ENCODE measurements around the gene AGPAT1. TPM values are rescaled to one million over a fixed set of nuclear protein-coding genes. Genes with fewer than 3 reads are reported as not detected.
A peak's percentile ranks its signal among the peaks of the same experiment; 100 is the strongest.

The AGPAT1 gene
- total RNA-seq, 1 experiment from 2014 or later = 84.5 TPM

DNA sequence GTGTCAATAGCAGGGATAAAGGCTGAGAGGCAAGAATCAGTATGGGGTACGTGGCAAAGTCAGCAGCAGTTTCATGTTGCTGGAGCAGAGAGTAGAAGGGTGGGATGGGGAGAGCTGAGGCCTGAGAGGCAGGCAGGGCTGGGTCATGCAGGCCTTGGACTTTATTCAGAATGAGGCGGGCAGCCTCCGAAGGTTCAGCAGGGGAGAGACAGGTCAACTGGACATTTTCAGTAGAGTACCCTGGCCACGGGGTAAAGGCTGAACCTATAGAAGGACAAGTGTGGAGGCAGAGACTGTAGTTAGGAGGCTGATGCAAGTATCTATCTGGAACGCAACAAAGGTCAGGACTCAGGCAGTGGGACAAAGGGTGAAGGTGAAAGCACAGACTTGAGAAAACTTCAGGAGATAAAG, 34.3 kb upstream of the AGPAT1 start:
- DNase-seq (ENCODE audit: low spot score) = no peak
- Mint-ChIP-seq H3K4me3 (no peak overlapping the region), H3K4me1 (no peaks in the 10 kb centered on the region), H3K27me3 (ENCODE audit: low read depth) (peaks cover 4% of the 10 kb centered on the region; the same call in 1 of the 2 replicates), H3K36me3 (no peaks in the 10 kb centered on the region), H3K9me3 (peaks cover 7% of the 10 kb centered on the region; the same call in 1 of the 2 replicates), H3K27ac (no peak overlapping the region)
- POLR2A ChIA-PET = no interaction called here
- CTCF ChIA-PET = no interaction called here
- no peak for ATAC-seq
- peak; percentile 67; the same call in 1 of the 2 replicates for TF ChIP-seq GABPB1 (CRISPR knock-in tag; IDR thresholded peaks at IDR 0.05)
- no peak for TF ChIP-seq NR2C2 (CRISPR knock-in tag; IDR thresholded peaks at IDR 0.05)
- TF ChIP-seq, protein P1, sequence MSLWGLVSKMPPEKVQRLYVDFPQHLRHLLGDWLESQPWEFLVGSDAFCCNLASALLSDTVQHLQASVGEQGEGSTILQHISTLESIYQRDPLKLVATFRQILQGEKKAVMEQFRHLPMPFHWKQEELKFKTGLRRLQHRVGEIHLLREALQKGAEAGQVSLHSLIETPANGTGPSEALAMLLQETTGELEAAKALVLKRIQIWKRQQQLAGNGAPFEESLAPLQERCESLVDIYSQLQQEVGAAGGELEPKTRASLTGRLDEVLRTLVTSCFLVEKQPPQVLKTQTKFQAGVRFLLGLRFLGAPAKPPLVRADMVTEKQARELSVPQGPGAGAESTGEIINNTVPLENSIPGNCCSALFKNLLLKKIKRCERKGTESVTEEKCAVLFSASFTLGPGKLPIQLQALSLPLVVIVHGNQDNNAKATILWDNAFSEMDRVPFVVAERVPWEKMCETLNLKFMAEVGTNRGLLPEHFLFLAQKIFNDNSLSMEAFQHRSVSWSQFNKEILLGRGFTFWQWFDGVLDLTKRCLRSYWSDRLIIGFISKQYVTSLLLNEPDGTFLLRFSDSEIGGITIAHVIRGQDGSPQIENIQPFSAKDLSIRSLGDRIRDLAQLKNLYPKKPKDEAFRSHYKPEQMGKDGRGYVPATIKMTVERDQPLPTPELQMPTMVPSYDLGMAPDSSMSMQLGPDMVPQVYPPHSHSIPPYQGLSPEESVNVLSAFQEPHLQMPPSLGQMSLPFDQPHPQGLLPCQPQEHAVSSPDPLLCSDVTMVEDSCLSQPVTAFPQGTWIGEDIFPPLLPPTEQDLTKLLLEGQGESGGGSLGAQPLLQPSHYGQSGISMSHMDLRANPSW (CRISPR knock-in tag; conservative IDR thresholded peaks at IDR 0.05; ENCODE audit: low read depth) = no peak
- no peak for TF ChIP-seq GRHL2 (CRISPR knock-in tag; IDR thresholded peaks at IDR 0.05; ENCODE audit: insufficient replicate concordance, severe bottlenecking)

DNA sequence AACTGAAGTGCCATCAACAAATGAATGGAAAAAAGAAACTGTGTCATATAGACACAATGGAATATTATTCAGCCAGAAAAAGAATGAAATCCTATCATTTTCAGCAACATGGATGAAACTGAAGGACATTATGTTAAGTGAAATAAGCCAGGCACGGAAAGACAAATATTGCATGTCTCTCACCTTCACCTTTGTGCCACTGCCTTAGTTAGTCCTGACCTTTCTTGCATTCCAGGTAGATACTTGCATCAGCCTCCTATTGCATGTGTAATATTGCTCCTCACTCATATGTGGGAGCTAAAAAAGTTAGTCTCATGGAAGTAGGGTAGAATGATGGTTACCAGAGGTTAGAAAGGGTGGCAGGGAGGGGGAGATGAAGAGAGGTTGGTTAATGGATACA, 33.1 kb upstream of the AGPAT1 start:
- TF ChIP-seq GRHL2 (CRISPR knock-in tag; IDR thresholded peaks at IDR 0.05; ENCODE audit: insufficient replicate concordance, severe bottlenecking) = no peak
- TF ChIP-seq GABPB1 (CRISPR knock-in tag; IDR thresholded peaks at IDR 0.05) = peak; percentile 95
- DNase-seq (ENCODE audit: low spot score) (no peak), ATAC-seq (no peak)
- Mint-ChIP-seq H3K4me1 (no peaks in the 10 kb centered on the region), H3K27ac (no peak overlapping the region), H3K36me3 (no peaks in the 10 kb centered on the region), H3K9me3 (peaks cover 7% of the 10 kb centered on the region; the same call in 1 of the 2 replicates), H3K4me3 (no peak overlapping the region), H3K27me3 (ENCODE audit: low read depth) (peaks cover 4% of the 10 kb centered on the region)
- ChIA-PET POLR2A (no interaction called here), CTCF (no interaction called here)

DNA sequence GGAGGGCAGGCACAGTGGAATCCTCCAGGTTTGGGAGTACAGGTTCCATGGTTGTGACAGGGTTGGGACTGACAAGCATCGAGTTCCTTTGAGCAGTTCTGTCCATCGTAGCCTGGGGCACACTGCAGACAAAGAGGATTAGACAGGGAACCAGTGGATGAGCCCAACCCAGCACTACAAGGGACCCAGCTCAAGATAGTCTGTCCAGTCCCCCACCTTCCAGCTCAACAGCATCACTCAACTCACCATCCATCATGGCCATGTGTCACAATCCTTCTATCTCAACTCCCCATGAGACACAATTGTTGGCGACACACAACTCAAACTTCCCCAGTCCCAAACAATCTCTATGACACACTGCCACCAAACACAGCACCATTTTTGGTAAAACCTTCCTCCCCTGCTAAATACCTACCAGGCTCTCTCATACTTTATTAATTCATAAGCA, 28.4 kb upstream of the AGPAT1 start:
- Mint-ChIP-seq H3K27ac (no peak overlapping the region), H3K27me3 (ENCODE audit: low read depth) (peaks cover 4% of the 10 kb centered on the region; the same call in 1 of the 2 replicates), H3K9me3 (peaks cover 7% of the 10 kb centered on the region; the same call in 1 of the 2 replicates), H3K36me3 (no peaks in the 10 kb centered on the region), H3K4me3 (no peak overlapping the region), H3K4me1 (no peaks in the 10 kb centered on the region)
- no peak for ATAC-seq
- TF ChIP-seq SOX15 (CRISPR knock-in tag; IDR thresholded peaks at IDR 0.05) = no peak
- no peak for TF ChIP-seq TEAD4 (CRISPR knock-in tag; IDR thresholded peaks at IDR 0.05)
- TF ChIP-seq, protein P2, sequence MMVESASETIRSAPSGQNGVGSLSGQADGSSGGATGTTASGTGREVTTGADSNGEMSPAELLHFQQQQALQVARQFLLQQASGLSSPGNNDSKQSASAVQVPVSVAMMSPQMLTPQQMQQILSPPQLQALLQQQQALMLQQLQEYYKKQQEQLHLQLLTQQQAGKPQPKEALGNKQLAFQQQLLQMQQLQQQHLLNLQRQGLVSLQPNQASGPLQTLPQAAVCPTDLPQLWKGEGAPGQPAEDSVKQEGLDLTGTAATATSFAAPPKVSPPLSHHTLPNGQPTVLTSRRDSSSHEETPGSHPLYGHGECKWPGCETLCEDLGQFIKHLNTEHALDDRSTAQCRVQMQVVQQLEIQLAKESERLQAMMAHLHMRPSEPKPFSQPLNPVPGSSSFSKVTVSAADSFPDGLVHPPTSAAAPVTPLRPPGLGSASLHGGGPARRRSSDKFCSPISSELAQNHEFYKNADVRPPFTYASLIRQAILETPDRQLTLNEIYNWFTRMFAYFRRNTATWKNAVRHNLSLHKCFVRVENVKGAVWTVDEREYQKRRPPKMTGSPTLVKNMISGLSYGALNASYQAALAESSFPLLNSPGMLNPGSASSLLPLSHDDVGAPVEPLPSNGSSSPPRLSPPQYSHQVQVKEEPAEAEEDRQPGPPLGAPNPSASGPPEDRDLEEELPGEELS (CRISPR knock-in tag; IDR thresholded peaks at IDR 0.05) = no peak
- TF ChIP-seq NFATC4 (CRISPR knock-in tag; IDR thresholded peaks at IDR 0.05) = no peak
- no peak for TF ChIP-seq NFYB (CRISPR knock-in tag; conservative IDR thresholded peaks at IDR 0.05; ENCODE audit: low read depth)
- TF ChIP-seq, protein P3, sequence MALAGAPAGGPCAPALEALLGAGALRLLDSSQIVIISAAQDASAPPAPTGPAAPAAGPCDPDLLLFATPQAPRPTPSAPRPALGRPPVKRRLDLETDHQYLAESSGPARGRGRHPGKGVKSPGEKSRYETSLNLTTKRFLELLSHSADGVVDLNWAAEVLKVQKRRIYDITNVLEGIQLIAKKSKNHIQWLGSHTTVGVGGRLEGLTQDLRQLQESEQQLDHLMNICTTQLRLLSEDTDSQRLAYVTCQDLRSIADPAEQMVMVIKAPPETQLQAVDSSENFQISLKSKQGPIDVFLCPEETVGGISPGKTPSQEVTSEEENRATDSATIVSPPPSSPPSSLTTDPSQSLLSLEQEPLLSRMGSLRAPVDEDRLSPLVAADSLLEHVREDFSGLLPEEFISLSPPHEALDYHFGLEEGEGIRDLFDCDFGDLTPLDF (CRISPR knock-in tag; IDR thresholded peaks at IDR 0.05) = no peak
- TF ChIP-seq, protein P1 (CRISPR knock-in tag; conservative IDR thresholded peaks at IDR 0.05; ENCODE audit: low read depth) = no peak
- TF ChIP-seq KAT7 (CRISPR knock-in tag; IDR thresholded peaks at IDR 0.05; ENCODE audit: borderline replicate concordance) = no peak
- TF ChIP-seq NR1H2 (CRISPR knock-in tag; IDR thresholded peaks at IDR 0.05) = no peak
- no peak for TF ChIP-seq GABPB1 (CRISPR knock-in tag; IDR thresholded peaks at IDR 0.05)
- TF ChIP-seq, protein P4, sequence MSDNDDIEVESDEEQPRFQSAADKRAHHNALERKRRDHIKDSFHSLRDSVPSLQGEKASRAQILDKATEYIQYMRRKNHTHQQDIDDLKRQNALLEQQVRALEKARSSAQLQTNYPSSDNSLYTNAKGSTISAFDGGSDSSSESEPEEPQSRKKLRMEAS (CRISPR knock-in tag; IDR thresholded peaks at IDR 0.05) = no peak
- TF ChIP-seq, protein P5, sequence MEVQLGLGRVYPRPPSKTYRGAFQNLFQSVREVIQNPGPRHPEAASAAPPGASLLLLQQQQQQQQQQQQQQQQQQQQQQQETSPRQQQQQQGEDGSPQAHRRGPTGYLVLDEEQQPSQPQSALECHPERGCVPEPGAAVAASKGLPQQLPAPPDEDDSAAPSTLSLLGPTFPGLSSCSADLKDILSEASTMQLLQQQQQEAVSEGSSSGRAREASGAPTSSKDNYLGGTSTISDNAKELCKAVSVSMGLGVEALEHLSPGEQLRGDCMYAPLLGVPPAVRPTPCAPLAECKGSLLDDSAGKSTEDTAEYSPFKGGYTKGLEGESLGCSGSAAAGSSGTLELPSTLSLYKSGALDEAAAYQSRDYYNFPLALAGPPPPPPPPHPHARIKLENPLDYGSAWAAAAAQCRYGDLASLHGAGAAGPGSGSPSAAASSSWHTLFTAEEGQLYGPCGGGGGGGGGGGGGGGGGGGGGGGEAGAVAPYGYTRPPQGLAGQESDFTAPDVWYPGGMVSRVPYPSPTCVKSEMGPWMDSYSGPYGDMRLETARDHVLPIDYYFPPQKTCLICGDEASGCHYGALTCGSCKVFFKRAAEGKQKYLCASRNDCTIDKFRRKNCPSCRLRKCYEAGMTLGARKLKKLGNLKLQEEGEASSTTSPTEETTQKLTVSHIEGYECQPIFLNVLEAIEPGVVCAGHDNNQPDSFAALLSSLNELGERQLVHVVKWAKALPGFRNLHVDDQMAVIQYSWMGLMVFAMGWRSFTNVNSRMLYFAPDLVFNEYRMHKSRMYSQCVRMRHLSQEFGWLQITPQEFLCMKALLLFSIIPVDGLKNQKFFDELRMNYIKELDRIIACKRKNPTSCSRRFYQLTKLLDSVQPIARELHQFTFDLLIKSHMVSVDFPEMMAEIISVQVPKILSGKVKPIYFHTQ (CRISPR knock-in tag; IDR thresholded peaks at IDR 0.05) = no peak
- no peak for TF ChIP-seq JAZF1 (CRISPR knock-in tag; IDR thresholded peaks at IDR 0.05)
- no peak for TF ChIP-seq FOXJ3 (CRISPR knock-in tag; IDR thresholded peaks at IDR 0.05; ENCODE audit: borderline replicate concordance)
- TF ChIP-seq ZNF121 (CRISPR knock-in tag; IDR thresholded peaks at IDR 0.05) = no peak
- TF ChIP-seq NR3C1 (CRISPR knock-in tag; conservative IDR thresholded peaks at IDR 0.05; ENCODE audit: low read depth) = no peak
- ChIA-PET POLR2A (interaction anchor here (1.0 kb wide), 1 partner anchor 9 kb away, joined by 3 read pairs; no protein-coding TSS in a partner anchor), CTCF (no interaction called here)
- DNase-seq (ENCODE audit: low spot score) = no peak

Measured in WTC11 (cell line).